ENCODE data around the gene ZNF385B. TPM values are rescaled to one million over a fixed set of nuclear protein-coding genes. Genes with fewer than 3 reads are reported as not detected.

Gene ZNF385B
- total RNA-seq, 4 donors from 2014 or later: 0.51 to 2.9 (median 1.7) TPM

GRCh38 chr2:179671043-179671981 is 190.1 kb downstream of the ZNF385B start:
- no peak for TF ChIP-seq CTCF (IDR thresholded peaks at IDR 0.05; ENCODE audit: low read depth)

GRCh38 chr2:179669196-179669595 is 192.2 kb downstream of the ZNF385B start:
- TF ChIP-seq CTCF (IDR thresholded peaks at IDR 0.05; ENCODE audit: low read depth): no peak

- no peak for TF ChIP-seq CTCF (IDR thresholded peaks at IDR 0.05; ENCODE audit: low read depth)
Measured at GRCh38 chr2:179664972-179665812, 196.2 kb downstream of the ZNF385B start.

GRCh38 chr2:179661986-179662385 is 199.4 kb downstream of the ZNF385B start:
- TF ChIP-seq CTCF (IDR thresholded peaks at IDR 0.05; ENCODE audit: low read depth): no peak

- TF ChIP-seq CTCF (IDR thresholded peaks at IDR 0.05; ENCODE audit: low read depth): no peak
Measured at GRCh38 chr2:179657068-179657595, 204.3 kb downstream of the ZNF385B start.

GRCh38 chr2:179655627-179656026 is 205.8 kb downstream of the ZNF385B start:
- TF ChIP-seq CTCF (IDR thresholded peaks at IDR 0.05; ENCODE audit: low read depth): no peak

- TF ChIP-seq CTCF (IDR thresholded peaks at IDR 0.05; ENCODE audit: low read depth): no peak
Measured at GRCh38 chr2:179654806-179655205, 206.6 kb downstream of the ZNF385B start.
